K562 (cell line): ENCODE measurements around the gene FAM83F. TPM values are rescaled to one million over a fixed set of nuclear protein-coding genes. Genes with fewer than 3 reads are reported as not detected.

Experiments used
- ATF7 ChIP-seq: fragments of 450-650 bp; IDR thresholded peaks from 2 replicates; pipeline ENCODE4 v1.7.1; 2014; ENCODE audit warnings: mild to moderate bottlenecking, moderate library complexity
- CEBPG ChIP-seq, 3 experiments: fragments of 200-800 bp in 1 of 3; sonication (Bioruptor generic) in 1 of 3; sonication (generic) in 1 of 3; formaldehyde crosslinking in 1 of 3; IDR thresholded peaks in 2 of 3; conservative IDR thresholded peaks in 1 of 3; 2 replicates each; pipeline versions ENCODE4 v1.6.1 to v1.8.0; 2016 to 2022; ENCODE audit warnings: missing compliant biosample characterization in 2 of 3, missing genetic modification characterization in 2 of 3, mild to moderate bottlenecking in 1 of 3, missing genetic modification reagents in 1 of 3
- DACH1 ChIP-seq: fragments of 450-650 bp; IDR thresholded peaks from 2 replicates; pipeline ENCODE4 v1.6.1; 2018; ENCODE audit not compliant: partially characterized antibody
- GABPB2 ChIP-seq: fragments of 250-450 bp; sonication (Bioruptor Pico); conservative IDR thresholded peaks from 2 replicates; pipeline ENCODE4 v1.5.1; 2021; ENCODE audit warnings: mild to moderate bottlenecking
- GATA2 ChIP-seq: sonication (generic); formaldehyde crosslinking; IDR thresholded peaks from 2 replicates; pipeline ENCODE4 v1.4.0; 2020; ENCODE audit warnings: mild to moderate bottlenecking, missing genetic modification reagents
- KDM5B ChIP-seq: fragments of 200-600 bp; sonication (generic); IDR thresholded peaks from 2 replicates; pipeline ENCODE4 v1.6.1; 2012; ENCODE audit warnings: low read depth, mild to moderate bottlenecking, moderate library complexity, low read length, control low read depth, inconsistent platforms; ENCODE audit not compliant: insufficient replicate concordance
- LEF1 ChIP-seq: fragments of 450-650 bp; IDR thresholded peaks from 2 replicates; pipeline ENCODE4 v1.6.1; 2016; ENCODE audit warnings: mild to moderate bottlenecking
- MEIS2 ChIP-seq: fragments of 450-650 bp; IDR thresholded peaks from 2 replicates; pipeline ENCODE4 v1.6.1; 2014; ENCODE audit warnings: mild to moderate bottlenecking; ENCODE audit not compliant: partially characterized antibody
- PYGO2 ChIP-seq: fragments of 450-650 bp; IDR thresholded peaks from 2 replicates; pipeline ENCODE4 v1.6.1; 2016; ENCODE audit warnings: mild to moderate bottlenecking, missing genetic modification characterization, moderate library complexity, missing compliant biosample characterization
- ZKSCAN1 ChIP-seq: fragments of 150-350 bp; IDR thresholded peaks from 2 replicates; pipeline ENCODE4 v1.6.1; 2016; ENCODE audit warnings: low read depth, low read length
- ZNF644 ChIP-seq: fragments of 200-800 bp; sonication (Bioruptor generic); IDR thresholded peaks from 2 replicates; pipeline ENCODE4 v1.6.1; 2016; ENCODE audit warnings: low read depth, missing genetic modification characterization, missing compliant biosample characterization
- polyA plus RNA-seq, 8 experiments: library from polyadenylated mRNA; depleted of rRNA in 4 of 8; stranded (reverse) in 5 of 8; unstranded in 3 of 8; fragments of >200 nt; fragmentation: Nextera tagmentation in 2 of 8; fragmentation: Illumina TruSeq in 1 of 8; extraction: Ambion mirVana in 2 of 8; extraction: Trizol in 1 of 8; gene quantifications; 2 replicates each; pipeline versions ENCODE4 v1.2.1 to v1.2.3, GENCODE V29; 2011 to 2014; ENCODE audit warnings: inconsistent platforms in 1 of 8, missing spikeins in 1 of 8
- total RNA-seq, 7 experiments: library from RNA; depleted of rRNA in 6 of 7; stranded (reverse); fragments of >200 nt in 6 of 7; fragmentation: Illumina TruSeq in 2 of 7; extraction: Trizol in 2 of 7; gene quantifications; 2 replicates each; pipeline versions ENCODE4 v1.2.1 to v1.2.3, GENCODE V29; 2011 to 2021; ENCODE audit warnings: low replicate concordance in 1 of 7
- TF ChIP-seq, protein P1 (sequence below): fragments of 250-450 bp; sonication (Bioruptor Pico); IDR thresholded peaks from 2 replicates; pipeline ENCODE4 v1.5.0; 2022; ENCODE audit warnings: mild to moderate bottlenecking
- TF ChIP-seq, protein P2 (sequence below): fragments of 250-450 bp; sonication (Bioruptor Pico); IDR thresholded peaks from 2 replicates; pipeline ENCODE4 v1.9.0; 2021; ENCODE audit warnings: mild to moderate bottlenecking, inconsistent platforms
- TF ChIP-seq, protein P3 (sequence below): fragments of 250-450 bp; sonication (Bioruptor Pico); IDR thresholded peaks from 2 replicates; pipeline ENCODE4 v1.9.0; 2021; ENCODE audit warnings: mild to moderate bottlenecking
- TF ChIP-seq, protein P4 (sequence below): IDR thresholded peaks from 3 replicates; pipeline ENCODE4 v1.6.1; 2011; ENCODE audit warnings: borderline replicate concordance, mild to moderate bottlenecking, moderate library complexity; ENCODE audit not compliant: insufficient read length; ENCODE audit errors: extremely low read depth
- TF ChIP-seq, protein P5 (sequence below): fragments of 450-650 bp; formaldehyde crosslinking; IDR thresholded peaks from 2 replicates; pipeline ENCODE4 v1.4.0; 2020; ENCODE audit warnings: mild to moderate bottlenecking, moderate library complexity

Gene FAM83F
- total and polyA plus RNA-seq, 9 of the 15 experiments (the other 6 are each of a cell fraction or from before 2014, with no cell fraction given) = under 0.01 to 0.13 (median 0.04) TPM; not detected in 1

DNA sequence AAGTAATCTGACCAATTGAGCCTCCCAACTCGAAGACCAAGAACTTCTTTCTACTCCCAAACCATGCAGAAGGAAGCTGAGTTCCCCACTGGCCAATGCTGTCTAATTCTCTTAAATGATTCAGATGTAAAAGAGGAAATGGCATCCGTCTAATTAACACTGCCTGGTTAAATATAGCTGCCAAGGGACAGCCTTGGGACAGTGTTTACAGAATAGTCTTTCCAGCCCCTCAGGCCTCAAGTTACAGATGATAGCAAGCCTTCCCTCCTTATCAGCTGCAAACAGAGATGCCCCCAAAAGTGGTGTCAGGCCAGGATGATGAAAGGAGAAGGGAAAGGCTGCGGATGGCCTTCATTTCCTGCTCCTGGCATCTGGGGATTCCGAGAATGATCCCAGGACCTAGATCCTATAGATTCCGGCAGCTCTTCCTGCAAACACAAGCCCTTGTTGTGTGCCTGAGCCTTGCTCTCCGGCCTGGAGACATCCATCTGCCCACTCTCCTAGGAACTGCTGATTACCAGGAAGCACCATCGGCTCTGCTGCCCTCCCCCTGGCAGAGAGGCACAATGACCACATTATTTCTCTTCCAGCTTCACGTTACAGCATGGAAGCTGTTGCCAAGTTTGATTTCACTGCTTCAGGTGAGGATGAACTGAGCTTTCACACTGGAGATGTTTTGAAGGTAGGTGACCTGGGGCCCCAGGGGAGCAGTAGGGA lies 48.1 kb upstream of the FAM83F start (continued):
- TF ChIP-seq, protein P1, sequence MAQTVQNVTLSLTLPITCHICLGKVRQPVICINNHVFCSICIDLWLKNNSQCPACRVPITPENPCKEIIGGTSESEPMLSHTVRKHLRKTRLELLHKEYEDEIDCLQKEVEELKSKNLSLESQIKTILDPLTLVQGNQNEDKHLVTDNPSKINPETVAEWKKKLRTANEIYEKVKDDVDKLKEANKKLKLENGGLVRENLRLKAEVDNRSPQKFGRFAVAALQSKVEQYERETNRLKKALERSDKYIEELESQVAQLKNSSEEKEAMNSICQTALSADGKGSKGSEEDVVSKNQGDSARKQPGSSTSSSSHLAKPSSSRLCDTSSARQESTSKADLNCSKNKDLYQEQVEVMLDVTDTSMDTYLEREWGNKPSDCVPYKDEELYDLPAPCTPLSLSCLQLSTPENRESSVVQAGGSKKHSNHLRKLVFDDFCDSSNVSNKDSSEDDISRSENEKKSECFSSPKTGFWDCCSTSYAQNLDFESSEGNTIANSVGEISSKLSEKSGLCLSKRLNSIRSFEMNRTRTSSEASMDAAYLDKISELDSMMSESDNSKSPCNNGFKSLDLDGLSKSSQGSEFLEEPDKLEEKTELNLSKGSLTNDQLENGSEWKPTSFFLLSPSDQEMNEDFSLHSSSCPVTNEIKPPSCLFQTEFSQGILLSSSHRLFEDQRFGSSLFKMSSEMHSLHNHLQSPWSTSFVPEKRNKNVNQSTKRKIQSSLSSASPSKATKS = no peak
- TF ChIP-seq ATF7 = peak; percentile 70
- TF ChIP-seq LEF1 = peak; percentile 87; the same call in 1 of the 2 replicates
- peak; percentile 83 for TF ChIP-seq GATA2 (CRISPR knock-in tag)
- TF ChIP-seq ZNF644 (tag) = no peak
- TF ChIP-seq, protein P2, sequence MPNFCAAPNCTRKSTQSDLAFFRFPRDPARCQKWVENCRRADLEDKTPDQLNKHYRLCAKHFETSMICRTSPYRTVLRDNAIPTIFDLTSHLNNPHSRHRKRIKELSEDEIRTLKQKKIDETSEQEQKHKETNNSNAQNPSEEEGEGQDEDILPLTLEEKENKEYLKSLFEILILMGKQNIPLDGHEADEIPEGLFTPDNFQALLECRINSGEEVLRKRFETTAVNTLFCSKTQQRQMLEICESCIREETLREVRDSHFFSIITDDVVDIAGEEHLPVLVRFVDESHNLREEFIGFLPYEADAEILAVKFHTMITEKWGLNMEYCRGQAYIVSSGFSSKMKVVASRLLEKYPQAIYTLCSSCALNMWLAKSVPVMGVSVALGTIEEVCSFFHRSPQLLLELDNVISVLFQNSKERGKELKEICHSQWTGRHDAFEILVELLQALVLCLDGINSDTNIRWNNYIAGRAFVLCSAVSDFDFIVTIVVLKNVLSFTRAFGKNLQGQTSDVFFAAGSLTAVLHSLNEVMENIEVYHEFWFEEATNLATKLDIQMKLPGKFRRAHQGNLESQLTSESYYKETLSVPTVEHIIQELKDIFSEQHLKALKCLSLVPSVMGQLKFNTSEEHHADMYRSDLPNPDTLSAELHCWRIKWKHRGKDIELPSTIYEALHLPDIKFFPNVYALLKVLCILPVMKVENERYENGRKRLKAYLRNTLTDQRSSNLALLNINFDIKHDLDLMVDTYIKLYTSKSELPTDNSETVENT = no peak
- TF ChIP-seq, protein P3, sequence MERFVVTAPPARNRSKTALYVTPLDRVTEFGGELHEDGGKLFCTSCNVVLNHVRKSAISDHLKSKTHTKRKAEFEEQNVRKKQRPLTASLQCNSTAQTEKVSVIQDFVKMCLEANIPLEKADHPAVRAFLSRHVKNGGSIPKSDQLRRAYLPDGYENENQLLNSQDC (CRISPR knock-in tag) = no peak
- no peak for TF ChIP-seq ZKSCAN1
- TF ChIP-seq, protein P4, sequence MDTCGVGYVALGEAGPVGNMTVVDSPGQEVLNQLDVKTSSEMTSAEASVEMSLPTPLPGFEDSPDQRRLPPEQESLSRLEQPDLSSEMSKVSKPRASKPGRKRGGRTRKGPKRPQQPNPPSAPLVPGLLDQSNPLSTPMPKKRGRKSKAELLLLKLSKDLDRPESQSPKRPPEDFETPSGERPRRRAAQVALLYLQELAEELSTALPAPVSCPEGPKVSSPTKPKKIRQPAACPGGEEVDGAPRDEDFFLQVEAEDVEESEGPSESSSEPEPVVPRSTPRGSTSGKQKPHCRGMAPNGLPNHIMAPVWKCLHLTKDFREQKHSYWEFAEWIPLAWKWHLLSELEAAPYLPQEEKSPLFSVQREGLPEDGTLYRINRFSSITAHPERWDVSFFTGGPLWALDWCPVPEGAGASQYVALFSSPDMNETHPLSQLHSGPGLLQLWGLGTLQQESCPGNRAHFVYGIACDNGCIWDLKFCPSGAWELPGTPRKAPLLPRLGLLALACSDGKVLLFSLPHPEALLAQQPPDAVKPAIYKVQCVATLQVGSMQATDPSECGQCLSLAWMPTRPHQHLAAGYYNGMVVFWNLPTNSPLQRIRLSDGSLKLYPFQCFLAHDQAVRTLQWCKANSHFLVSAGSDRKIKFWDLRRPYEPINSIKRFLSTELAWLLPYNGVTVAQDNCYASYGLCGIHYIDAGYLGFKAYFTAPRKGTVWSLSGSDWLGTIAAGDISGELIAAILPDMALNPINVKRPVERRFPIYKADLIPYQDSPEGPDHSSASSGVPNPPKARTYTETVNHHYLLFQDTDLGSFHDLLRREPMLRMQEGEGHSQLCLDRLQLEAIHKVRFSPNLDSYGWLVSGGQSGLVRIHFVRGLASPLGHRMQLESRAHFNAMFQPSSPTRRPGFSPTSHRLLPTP = no peak
- no peak for TF ChIP-seq GABPB2 (CRISPR knock-in tag)
- TF ChIP-seq DACH1 = no peak
- TF ChIP-seq PYGO2 (tag) = no peak
- TF ChIP-seq CEBPG (CRISPR knock-in tag; IDR thresholded peaks at IDR 0.05) = peak; percentile 64; the same call in 1 of the 2 replicates
- peak in 1 of 2 experiments; percentile 69; a peak in 2 of 4 replicates for TF ChIP-seq CEBPG (tag; conservative IDR thresholded peaks at IDR 0.05 in 1 of 2, IDR thresholded peaks at IDR 0.05 in 1 of 2)
- TF ChIP-seq, protein P5, sequence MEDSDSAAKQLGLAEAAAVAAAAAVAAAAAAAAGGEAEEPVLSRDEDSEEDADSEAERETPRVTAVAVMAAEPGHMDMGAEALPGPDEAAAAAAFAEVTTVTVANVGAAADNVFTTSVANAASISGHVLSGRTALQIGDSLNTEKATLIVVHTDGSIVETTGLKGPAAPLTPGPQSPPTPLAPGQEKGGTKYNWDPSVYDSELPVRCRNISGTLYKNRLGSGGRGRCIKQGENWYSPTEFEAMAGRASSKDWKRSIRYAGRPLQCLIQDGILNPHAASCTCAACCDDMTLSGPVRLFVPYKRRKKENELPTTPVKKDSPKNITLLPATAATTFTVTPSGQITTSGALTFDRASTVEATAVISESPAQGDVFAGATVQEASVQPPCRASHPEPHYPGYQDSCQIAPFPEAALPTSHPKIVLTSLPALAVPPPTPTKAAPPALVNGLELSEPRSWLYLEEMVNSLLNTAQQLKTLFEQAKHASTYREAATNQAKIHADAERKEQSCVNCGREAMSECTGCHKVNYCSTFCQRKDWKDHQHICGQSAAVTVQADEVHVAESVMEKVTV (CRISPR knock-in tag) = no peak
- peak; percentile 50 for TF ChIP-seq KDM5B
- TF ChIP-seq MEIS2 = peak; percentile 84
